GM21367 (cell line): Measurements from ENCODE around the gene RPL7A.
"Not testable (repeated sequence)": the region's sequence is repeated elsewhere in the genome, so short reads cannot be mapped to it uniquely, and the experiment has no call there.

Experiments used
- ATAC-seq: cut with Tn5 transposase; IDR thresholded peaks from one replicate; pipeline ENCODE4 v1.9.1; 2021; ENCODE audit not compliant: unreplicated experiment

RPL7A gene

DNA sequence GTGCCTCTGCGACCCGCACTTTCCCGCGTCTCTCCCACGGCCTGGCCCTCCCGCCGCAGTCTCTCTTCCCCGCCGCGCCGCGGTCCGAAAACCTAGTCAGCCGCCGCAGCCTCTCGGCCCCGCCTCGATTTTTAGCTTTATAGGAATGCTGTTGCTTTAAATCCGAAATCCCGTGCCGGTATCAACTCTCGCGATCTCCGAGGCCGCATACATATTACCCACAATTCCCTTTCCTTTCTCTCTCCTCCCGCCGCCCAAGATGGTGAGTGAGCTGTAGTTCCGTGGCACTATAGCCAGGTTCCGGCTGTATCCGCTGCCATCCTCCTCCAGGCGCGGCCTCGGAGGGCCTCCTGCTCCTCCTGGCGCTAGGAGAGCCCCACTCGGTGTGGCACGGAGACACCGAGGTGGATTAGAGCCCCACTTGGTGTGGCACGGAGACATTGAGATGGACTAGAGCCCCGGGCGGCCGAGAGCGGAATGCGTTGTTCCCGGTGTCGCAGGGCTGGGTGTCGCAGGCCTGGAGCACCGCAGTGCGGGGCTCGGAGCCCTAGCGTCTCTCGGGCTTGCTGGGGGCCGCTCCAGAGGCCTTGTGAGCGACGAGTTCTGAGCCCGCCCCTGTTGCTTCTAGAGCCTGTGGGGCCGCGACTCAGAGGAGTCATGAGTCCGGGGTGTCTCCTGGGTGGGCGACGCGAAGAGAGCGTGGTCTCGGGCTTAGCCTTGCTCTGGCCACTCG lies at the start of gene RPL7A, which contains the start of gene MED22:
Gene RPL7A, plus strand, starts transcription at position 234 of the 733 bp plus-strand sequence. Its CDS starts 26 bp downstream, at position 260.
Gene MED22, minus strand, starts transcription at position 147 of the 733 bp plus-strand sequence. CDS start 1,469 bp downstream, outside the sequence.
- peak; percentile 65 for ATAC-seq

DNA sequence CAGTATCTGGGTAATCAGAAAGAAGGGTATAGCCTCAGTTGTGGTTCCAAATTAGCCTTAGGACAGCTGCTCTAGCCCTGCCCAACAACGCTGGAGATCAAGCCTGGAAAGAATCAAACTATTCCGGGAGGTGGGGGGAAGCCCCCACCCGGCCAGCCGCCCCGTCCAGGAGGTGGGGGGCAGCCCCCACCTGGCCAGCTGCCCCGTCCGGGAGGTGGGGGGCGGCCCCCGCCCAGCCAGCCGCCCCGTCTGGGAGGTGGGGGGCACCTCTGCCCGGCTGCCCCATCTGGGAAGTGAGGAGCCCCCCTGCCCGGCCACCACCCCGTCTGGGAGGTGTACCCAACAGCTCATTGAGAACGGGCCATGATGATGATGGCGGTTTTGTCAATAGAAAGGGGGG lies 48.0 kb upstream of the RPL7A start:
- not testable (repeated sequence) for ATAC-seq

DNA sequence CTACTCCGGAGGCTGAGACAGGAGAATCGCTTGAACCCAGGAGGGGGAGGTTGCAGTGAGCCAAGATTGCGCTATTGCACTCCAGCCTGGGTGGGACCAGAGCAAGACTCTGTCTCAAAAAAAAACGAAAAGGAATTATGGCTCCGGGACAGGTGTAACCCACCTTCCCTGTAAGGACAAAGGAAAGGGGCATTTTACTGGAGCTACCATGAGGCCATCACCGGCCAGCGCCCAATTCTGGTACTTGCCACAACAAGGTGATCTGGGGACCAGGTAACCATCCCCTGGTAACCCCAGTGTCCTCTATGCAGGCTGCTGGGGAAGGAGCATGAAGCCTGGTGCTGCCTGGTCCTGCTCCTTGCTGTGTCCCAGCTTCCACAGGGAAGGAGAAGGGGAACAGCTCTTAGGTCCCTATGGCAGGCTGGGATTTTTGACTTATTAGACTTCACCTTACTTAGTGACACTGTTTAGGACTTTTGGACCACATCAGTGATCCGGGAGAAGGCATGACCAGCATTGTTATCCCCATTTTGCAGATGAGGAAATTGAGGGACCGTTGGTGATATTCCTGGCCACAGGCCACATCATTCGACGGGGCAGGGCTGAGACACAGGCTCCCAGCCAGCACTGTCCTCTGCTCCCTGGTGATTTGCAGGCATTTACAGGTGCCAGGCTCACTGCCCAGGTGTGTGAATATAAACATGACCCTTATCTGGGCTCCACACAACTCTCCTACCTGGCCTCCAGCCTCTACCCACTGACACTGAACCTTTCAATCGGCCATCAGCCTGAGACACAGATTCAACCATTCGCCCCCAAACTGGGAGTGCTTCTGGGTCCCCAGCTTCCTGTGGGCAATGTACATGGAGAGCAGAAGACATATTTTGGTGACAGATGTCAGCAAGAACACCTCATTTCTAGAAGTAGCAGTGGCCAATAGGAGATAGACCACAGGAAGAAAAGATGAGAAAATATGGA lies 46.5 kb upstream of the RPL7A start:
- no peak for ATAC-seq

GRCh38 chr9:133303266-133304157 lies 44.5 kb upstream of the RPL7A start:
- no peak for ATAC-seq

DNA sequence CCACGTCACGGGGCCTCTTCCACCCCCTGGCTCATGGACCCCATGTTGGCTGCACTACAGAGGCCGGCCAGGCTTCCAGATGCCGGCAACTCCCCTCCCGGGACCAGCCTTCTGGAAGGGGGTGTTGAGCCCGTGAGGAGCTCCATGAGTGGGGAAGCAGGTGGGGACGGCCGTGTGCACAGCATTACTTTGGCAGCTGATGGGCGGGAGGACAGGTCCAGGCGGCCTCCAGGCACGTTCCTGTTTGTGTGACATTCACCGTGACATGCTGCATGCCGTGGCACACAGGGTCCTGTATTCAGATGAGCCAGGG lies 43.9 kb upstream of the RPL7A start:
- ATAC-seq = no peak

- no peak for ATAC-seq
Measured at GRCh38 chr9:133304477-133305377, 43.3 kb upstream of the RPL7A start.

GRCh38 chr9:133305731-133306130 lies 42.3 kb upstream of the RPL7A start:
- ATAC-seq = no peak

DNA sequence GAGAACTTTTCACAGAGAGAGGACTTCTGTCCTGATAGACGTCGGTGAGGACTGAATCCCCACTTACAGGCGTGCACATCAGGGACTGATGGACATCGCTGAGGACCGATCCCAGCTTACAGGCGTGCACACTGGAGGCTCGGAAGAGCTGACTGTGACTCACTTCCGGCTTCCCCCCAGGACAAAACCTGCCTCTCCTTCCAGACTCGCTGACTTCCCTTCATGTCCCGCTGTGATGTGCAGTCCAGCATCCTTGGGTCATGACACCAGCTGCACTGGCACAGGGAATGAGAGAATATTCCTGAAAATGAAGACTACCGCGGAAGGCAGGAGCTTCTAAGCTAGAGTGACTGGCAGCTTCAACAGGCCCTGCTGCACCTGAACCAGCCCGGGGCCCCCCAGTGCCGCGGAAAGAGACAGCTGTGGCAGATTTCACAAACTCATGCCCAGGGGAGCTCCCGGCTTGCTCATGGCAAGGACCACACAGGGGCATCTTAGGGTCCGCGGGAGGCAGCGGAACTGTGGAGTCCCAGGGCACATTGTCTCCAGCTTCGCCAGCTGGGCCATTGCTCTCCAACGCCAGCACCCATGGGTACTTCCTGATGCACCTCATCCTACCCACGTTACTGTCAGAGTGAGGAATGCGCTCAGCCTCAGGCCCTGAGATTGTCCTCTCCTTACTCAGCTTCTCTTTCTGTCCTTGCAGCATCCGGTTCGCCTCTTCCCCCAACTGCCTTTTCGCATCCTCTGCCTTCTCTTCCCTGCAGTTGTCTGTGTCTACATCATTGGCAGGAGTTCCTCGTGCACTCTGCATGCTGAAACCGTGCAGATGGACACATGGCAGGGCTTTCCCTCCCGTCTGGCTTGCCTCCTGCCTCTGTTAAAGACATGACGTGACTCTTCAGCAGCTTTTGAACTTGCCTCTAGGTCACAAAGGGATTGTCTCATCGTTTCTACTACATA lies 41.5 kb upstream of the RPL7A start:
- ATAC-seq = no peak

- no peak for ATAC-seq
Measured at GRCh38 chr9:133307301-133307700, 40.7 kb upstream of the RPL7A start.

DNA sequence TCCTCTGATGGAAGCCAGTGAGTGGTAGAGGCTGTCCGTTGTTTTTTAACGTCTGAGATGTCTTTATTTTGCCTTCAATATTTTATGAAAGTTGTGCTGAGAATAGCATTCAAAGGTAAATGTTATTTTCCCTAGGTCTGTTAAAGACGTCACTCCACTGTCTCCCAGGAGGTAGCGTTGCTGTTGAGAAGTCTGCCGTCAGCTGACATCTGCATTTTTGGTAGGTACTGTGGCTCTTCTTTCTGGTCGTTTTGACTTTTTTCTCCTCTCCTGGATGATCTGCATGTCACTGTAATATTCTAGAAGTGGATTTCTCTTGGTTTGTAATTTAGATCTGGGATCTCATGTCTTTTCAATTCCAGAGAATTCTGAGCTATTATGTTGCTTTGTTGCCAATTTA lies 38.4 kb upstream of the RPL7A start:
- ATAC-seq = no peak

DNA sequence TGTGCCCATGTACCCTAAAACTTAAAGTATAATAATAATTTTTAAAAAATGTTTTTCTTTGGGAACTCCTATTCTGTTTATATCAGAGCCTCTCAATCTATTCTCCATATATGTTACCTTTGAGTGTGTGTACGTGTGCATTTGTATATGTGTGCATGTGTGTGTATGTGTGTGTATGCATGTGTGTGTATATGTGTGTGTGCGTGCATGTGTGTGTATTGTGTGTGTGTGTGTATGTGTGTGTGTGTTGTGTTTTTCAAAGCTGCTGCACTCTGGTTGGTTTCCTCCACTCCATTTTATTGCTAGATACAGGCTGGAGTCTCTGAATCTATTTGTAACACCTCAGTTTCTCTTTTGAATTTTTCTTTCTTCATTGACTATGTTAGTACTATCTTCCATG lies 32.0 kb upstream of the RPL7A start:
- no peak for ATAC-seq

DNA sequence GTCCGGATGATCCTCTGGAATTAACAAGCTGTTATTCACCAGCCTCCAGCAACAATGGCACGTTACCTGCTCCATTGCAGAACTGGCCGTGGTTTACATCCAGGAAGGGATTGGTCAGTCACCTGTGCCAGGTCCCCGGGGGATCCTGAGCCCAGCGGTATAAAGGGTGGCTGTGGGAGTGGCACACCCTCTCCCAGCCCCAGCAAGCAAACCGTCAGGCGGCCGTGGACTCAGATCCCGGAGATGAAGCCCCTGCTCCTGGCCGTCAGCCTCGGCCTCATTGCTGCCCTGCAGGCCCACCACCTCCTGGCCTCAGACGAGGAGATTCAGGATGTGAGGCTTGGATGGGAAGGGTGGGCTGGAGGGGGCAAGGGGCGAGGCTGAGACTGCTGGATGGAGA lies 30.5 kb upstream of the RPL7A start:
- ATAC-seq = not testable (repeated sequence)

GRCh38 chr9:133320421-133320881 lies 27.6 kb upstream of the RPL7A start:
- ATAC-seq = no peak

DNA sequence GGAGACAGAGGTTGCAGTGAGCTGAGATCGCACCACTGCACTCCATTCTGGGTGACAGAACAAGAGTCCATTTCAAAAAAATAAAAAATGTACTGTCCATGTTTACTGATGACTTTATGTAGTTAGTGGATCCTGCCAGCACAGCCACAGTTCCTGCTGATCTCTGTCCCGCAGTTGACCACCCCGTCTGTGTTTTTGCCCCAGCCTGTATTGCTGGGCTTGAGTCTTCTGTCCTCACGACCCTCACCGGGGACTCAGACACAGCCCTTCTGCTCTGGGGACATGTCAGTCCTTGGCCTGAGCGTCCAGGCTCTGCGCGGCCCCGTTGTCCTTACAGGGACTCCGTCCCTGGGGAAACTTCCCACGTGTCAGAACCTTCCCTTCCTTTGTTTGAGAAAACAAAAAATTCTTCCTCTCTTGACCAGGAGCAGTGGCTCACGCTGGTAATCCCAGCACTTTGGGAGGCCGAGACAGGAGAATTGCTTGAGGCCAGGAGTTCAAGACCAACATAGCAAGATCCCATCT lies 26.5 kb upstream of the RPL7A start:
- no peak for ATAC-seq

- no peak for ATAC-seq
Measured at GRCh38 chr9:133322701-133323100, 25.3 kb upstream of the RPL7A start.

DNA sequence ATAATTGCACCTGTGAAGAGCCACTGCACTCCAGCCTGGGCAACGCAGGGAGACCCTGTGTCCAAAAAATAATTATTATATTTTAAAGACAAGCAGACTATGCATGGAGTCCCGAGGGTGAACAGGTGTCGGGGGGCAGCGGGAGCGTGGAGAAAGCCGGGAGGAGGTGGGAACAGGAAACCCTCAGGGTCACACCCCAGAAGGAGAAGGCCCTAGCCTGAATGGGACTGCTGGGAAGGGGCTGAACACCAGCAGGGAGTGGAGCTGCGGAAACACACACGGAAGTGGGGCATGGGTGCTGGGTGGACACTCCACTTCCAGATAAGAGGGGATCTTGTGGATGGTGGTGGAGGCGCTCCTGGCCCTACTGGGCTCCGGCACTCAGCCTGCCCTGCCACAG lies 24.8 kb upstream of the RPL7A start:
- ATAC-seq = no peak

DNA sequence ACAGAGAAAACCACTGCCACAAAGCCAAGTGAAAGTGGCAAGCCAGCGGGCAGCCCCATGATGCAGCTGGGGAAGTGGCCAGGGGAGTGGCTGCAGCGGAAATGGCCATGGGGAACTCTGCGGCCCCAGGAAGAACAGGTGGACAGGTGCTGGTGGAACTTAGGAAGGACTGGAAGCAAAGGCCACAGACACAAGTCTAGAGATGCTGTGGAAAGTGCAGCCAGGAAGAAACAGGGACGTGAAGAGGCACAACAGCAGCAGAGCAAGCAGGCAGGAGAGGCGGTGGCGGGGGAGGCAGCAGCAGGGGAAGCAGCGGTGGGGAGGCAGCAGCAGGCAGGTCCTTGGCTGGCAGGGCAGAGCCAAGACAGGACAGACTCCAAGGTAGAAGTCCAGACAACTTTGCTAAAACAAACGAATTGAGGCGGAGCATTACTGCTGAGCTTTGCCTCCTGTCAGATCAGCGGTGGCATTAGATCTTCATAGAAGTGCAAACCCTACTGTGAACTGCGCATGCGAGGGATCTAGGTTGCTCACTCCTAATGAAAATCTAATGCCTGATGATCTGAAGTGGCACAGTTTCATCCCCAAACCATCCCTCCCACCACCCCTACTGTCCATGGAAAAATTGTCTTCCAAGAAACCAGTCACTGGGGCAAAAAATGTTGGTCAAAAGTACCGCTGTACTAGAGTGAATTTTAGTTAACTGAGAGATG lies 23.9 kb upstream of the RPL7A start:
- no peak for ATAC-seq

- not testable (repeated sequence) for ATAC-seq
Measured at GRCh38 chr9:133327021-133327420, 21.0 kb upstream of the RPL7A start.
